SH-SY5Y (cell line): ENCODE results near the gene DPYD.

Experiments used
- GATA2 ChIP-seq: IDR thresholded peaks from 2 replicates; pipeline ENCODE4 v1.6.1; 2011; ENCODE audit warnings: mild to moderate bottlenecking, low read depth, low read length
- GATA3 ChIP-seq: IDR thresholded peaks from 2 replicates; pipeline ENCODE4 v1.6.1; 2011; ENCODE audit warnings: low read depth, mild to moderate bottlenecking, low read length, moderate library complexity

Gene DPYD

GRCh38 chr1:97348599-97349265, 572.1 kb downstream of the DPYD start:
- TF ChIP-seq GATA3, result no peak
- TF ChIP-seq GATA2, result no peak

GRCh38 chr1:97340951-97341350, 579.9 kb downstream of the DPYD start:
- TF ChIP-seq GATA3, result no peak
- no peak for TF ChIP-seq GATA2

- TF ChIP-seq GATA3 (no peak), GATA2 (no peak)
Measured at GRCh38 chr1:97338347-97338746, 582.5 kb downstream of the DPYD start.

GRCh38 chr1:97337250-97338030, 583.4 kb downstream of the DPYD start:
- TF ChIP-seq GATA3 (no peak), GATA2 (no peak)

GRCh38 chr1:97334454-97334853, 586.4 kb downstream of the DPYD start:
- TF ChIP-seq GATA3, result no peak
- TF ChIP-seq GATA2, result no peak

GRCh38 chr1:97332716-97333115, 588.1 kb downstream of the DPYD start:
- TF ChIP-seq GATA3 (no peak), GATA2 (no peak)

GRCh38 chr1:97331165-97331564, 589.7 kb downstream of the DPYD start:
- TF ChIP-seq GATA3 (no peak), GATA2 (no peak)

GRCh38 chr1:97314685-97315084, 606.1 kb downstream of the DPYD start:
- TF ChIP-seq GATA2 (no peak), GATA3 (no peak)

GRCh38 chr1:97308131-97308530, 612.7 kb downstream of the DPYD start:
- no peak for TF ChIP-seq GATA3
- TF ChIP-seq GATA2, result no peak

GRCh38 chr1:97307568-97307967, 613.3 kb downstream of the DPYD start:
- TF ChIP-seq GATA3 (no peak), GATA2 (no peak)

- TF ChIP-seq GATA3 (no peak), GATA2 (no peak)
Measured at GRCh38 chr1:97307151-97307550, 613.7 kb downstream of the DPYD start.

- TF ChIP-seq GATA3 (no peak), GATA2 (no peak)
Measured at GRCh38 chr1:97306504-97306903, 614.3 kb downstream of the DPYD start.

- TF ChIP-seq GATA3, result no peak
- no peak for TF ChIP-seq GATA2
Measured at GRCh38 chr1:97304366-97304765, 616.5 kb downstream of the DPYD start.

GRCh38 chr1:97298966-97299365, 621.9 kb downstream of the DPYD start:
- TF ChIP-seq GATA3, result no peak
- no peak for TF ChIP-seq GATA2

- TF ChIP-seq GATA3, result no peak
- TF ChIP-seq GATA2, result no peak
Measured at GRCh38 chr1:97297611-97298010, 623.2 kb downstream of the DPYD start.

- no peak for TF ChIP-seq GATA3
- TF ChIP-seq GATA2, result no peak
Measured at GRCh38 chr1:97281962-97282361, 638.9 kb downstream of the DPYD start.
